NB4 (cell line): ENCODE measurements around the gene AP4S1.

Experiments used
- CTCF ChIP-seq: IDR thresholded peaks from one replicate; pipeline ENCODE4 v1.5.1; 2012; ENCODE audit warnings: low read depth, low read length
- MAX ChIP-seq: IDR thresholded peaks from 2 replicates; pipeline ENCODE4 v1.6.1; 2011; ENCODE audit warnings: low read depth, low read length
- POLR2A ChIP-seq: IDR thresholded peaks from 2 replicates; pipeline ENCODE4 v1.6.1; 2011; ENCODE audit warnings: mild to moderate bottlenecking; ENCODE audit not compliant: insufficient read length; ENCODE audit errors: extremely low read depth

GRCh38 chr14:31029016-31029970 is 3.8 kb downstream of the AP4S1 start:
- no peak for TF ChIP-seq CTCF
- TF ChIP-seq POLR2A, result no peak
- no peak for TF ChIP-seq MAX
